ENCODE data around the gene FOXP1. TPM values are rescaled to one million over a fixed set of nuclear protein-coding genes. Genes with fewer than 3 reads are reported as not detected.

Gene FOXP1
- total and polyA plus RNA-seq, 2 of the 8 experiments (the other 6 are each of a cell fraction or from before 2014, with no cell fraction given): 13.9 to 25.4 TPM

DNA sequence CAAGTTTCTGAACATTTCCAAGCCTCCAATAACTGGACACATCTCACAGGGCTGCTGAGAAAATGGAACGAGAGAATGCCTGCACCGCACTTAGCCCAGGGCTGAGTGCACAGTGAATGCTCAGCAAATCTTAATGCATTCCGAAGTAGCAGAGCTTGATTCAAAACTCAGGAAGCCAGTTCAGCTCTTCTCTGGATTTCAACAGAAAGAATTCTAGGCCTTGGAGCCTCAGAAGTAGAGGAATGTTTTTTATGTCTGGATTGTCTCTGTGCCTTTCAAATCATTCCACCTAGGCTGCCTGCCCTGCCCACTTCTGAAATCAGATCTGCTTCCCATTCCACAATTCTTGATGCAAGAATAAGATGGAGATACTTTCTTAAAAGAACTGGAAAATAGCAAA is 9.6 kb upstream of the FOXP1 start:
- Histone ChIP-seq H4K20me1 (replicated peaks in 1 of 2; ENCODE audit: control insufficient read depth in 1 of 2, insufficient read depth in 2 of 2, low read length in 2 of 2) (no peaks in the 10 kb centered on the region), H2BK5ac (ENCODE audit: low read depth, low read length) (no peak overlapping the region), H4K91ac (replicated peaks; ENCODE audit: insufficient read length, low read length) (no peak overlapping the region), H3K4me1 (replicated peaks in 1 of 4; ENCODE audit: control insufficient read depth in 3 of 4, insufficient read depth in 4 of 4, low read length in 3 of 4) (peaks cover 0 to 2% (median 0%) of the 10 kb centered on the region in 4 experiments; a peak in 2 of 7 replicates), H3K36me3 (ENCODE audit: control insufficient read depth in 2 of 4, insufficient read depth in 4 of 4, low read length in 3 of 4) (0 out of 8 replicates have a peak, but pooled peaks cover 0 to 2% (median 0%) of the 10 kb centered on the region in 4 experiments), H3K14ac (ENCODE audit: insufficient read length) (no peak overlapping the region), H2AK5ac (ENCODE audit: low read depth, low read length) (no peak overlapping the region), H3K23ac (ENCODE audit: insufficient read length) (no peak overlapping the region), H2BK20ac (ENCODE audit: low read length) (no peak overlapping the region), H3K56ac (replicated peaks; ENCODE audit: insufficient read length, low read depth, low read length) (no peak overlapping the region), H3K4ac (replicated peaks; ENCODE audit: insufficient read length, low read depth, low read length) (no peak overlapping the region), H3K4me2 (ENCODE audit: insufficient read depth in 1 of 2, low read depth in 2 of 2, low read length in 2 of 2) (no peak overlapping the region), H3K27ac (ENCODE audit: low read depth, low read length) (no peak overlapping the region), H2AFZ (ENCODE audit: low read length) (no peak overlapping the region), H3K9ac (replicated peaks in 1 of 4; ENCODE audit: extremely low read depth in 1 of 4, low read depth in 3 of 4, low read length in 3 of 4) (no peak overlapping the region), H3K4me3 (ENCODE audit: extremely low read depth in 1 of 4, insufficient read depth in 2 of 4, low read depth in 3 of 4, low read length in 4 of 4) (no peak overlapping the region), H2BK12ac (ENCODE audit: low read depth, low read length) (no peak overlapping the region), H2BK120ac (replicated peaks; ENCODE audit: low read depth, low read length) (no peak overlapping the region), H4K8ac (ENCODE audit: extremely low read depth, insufficient read depth, low read length) (no peak overlapping the region), H3K27me3 (replicated peaks in 1 of 4; ENCODE audit: control insufficient read depth in 3 of 4, extremely low read depth in 1 of 4, insufficient read depth in 3 of 4, low read length in 3 of 4) (no peaks in the 10 kb centered on the region), H4K5ac (ENCODE audit: insufficient read length, low read depth, low read length) (no peak overlapping the region), H3K9me3 (ENCODE audit: insufficient read depth in 2 of 2, low read depth in 1 of 2, low read length in 1 of 2) (peaks cover 16 to 19% of the 10 kb centered on the region in 2 experiments; a peak in 3 of 4 replicates), H3K18ac (ENCODE audit: extremely low read depth, low read length) (no peak overlapping the region), H3K23me2 (ENCODE audit: low read depth, low read length) (no peaks in the 10 kb centered on the region; the same call in 1 of the 2 replicates), H3K79me2 (ENCODE audit: control insufficient read depth in 1 of 2, insufficient read depth in 2 of 2, low read length in 2 of 2) (no peaks in the 10 kb centered on the region), H2BK15ac (ENCODE audit: low read length) (no peak overlapping the region), H3K79me1 (ENCODE audit: low read depth, low read length) (no peaks in the 10 kb centered on the region)
- TF ChIP-seq BRCA1 (IDR thresholded peaks at IDR 0.05; ENCODE audit: low read depth, low read length) (no peak), BCL11A (IDR thresholded peaks at IDR 0.05; ENCODE audit: low read depth in 2 of 2, low read length in 2 of 2) (no peak), JUND (IDR thresholded peaks at IDR 0.05; ENCODE audit: low read length) (no peak), GTF2F1 (IDR thresholded peaks at IDR 0.05; ENCODE audit: borderline replicate concordance, low read depth, low read length) (no peak), HDAC2 (IDR thresholded peaks at IDR 0.05; ENCODE audit: borderline replicate concordance in 1 of 2, low read depth in 2 of 2, low read length in 2 of 2) (no peak), NRF1 (IDR thresholded peaks at IDR 0.05; ENCODE audit: low read depth, low read length) (no peak)
- ChIA-PET CTCF (ENCODE audit: partially characterized antibody) (no interaction called here), POLR2A (ENCODE audit: partially characterized antibody) (no interaction called here)
- DNase-seq (ENCODE audit: low read depth in 1 of 2, low spot score in 2 of 2): no peak
- no peak for FAIRE-seq
- 93% methylated on average over 3 of the region's 3 CpGs; no CpG with 5 or more reads in 1 of the 2 experiments for WGBS, 2 experiments (ENCODE audit: extremely low coverage in 1 of 2, insufficient coverage in 1 of 2, insufficient read length in 1 of 2, insufficient replicate concordance in 2 of 2, low coverage in 1 of 2, low lambda C conversion rate in 2 of 2, missing lambda C conversion rate in 1 of 2)

All from H1 (cell line).